ENCODE measurements around the gene RAC3.
A peak's percentile ranks its signal among the peaks of the same experiment; 100 is the strongest.

The RAC3 gene

GRCh38 chr17:81986606-81987005, 44.9 kb upstream of the RAC3 start:
- Histone ChIP-seq H2BK120ac (ENCODE audit: insufficient read depth, low read length, poor library complexity) (no peak overlapping the region), H3K9ac (ENCODE audit: low read length) (no peak overlapping the region), H2BK5ac (ENCODE audit: low read depth, low read length, poor library complexity) (no peak overlapping the region), H2AFZ (ENCODE audit: insufficient read depth, low read length, poor library complexity) (no peak overlapping the region), H2AK5ac (ENCODE audit: low read length) (peak overlapping the region; percentile 39), H3K9me3 (ENCODE audit: insufficient read depth, low read depth, low read length) (peaks cover 16% of the 10 kb centered on the region), H4K91ac (ENCODE audit: low read depth, low read length) (no peak overlapping the region), H3K4me1 (ENCODE audit: control insufficient read depth in 1 of 2, insufficient read depth in 2 of 2, low read length in 2 of 2) (peaks cover 16 to 18% of the 10 kb centered on the region in 2 experiments), H3K36me3 (ENCODE audit: control insufficient read depth in 1 of 2, insufficient read depth in 2 of 2, low read length in 2 of 2) (peaks cover 27 to 35% of the 10 kb centered on the region in 2 experiments), H3K27ac (ENCODE audit: low read depth, low read length) (no peak overlapping the region), H3K4ac (ENCODE audit: low read depth, low read length) (no peak overlapping the region), H2BK12ac (ENCODE audit: low read length) (peak overlapping the region; percentile 23), H4K12ac (ENCODE audit: low read depth, low read length) (no peak overlapping the region), H3K27me3 (ENCODE audit: insufficient read depth, low read length) (no peaks in the 10 kb centered on the region), H3K79me2 (ENCODE audit: control insufficient read depth, insufficient read depth, low read length, poor library complexity) (peaks cover 3% of the 10 kb centered on the region), H3K14ac (ENCODE audit: low read length) (no peak overlapping the region), H3K18ac (ENCODE audit: low read length) (no peak overlapping the region), H3K4me3 (ENCODE audit: low read depth, low read length) (no peak overlapping the region), H3K79me1 (ENCODE audit: low read length) (peaks cover 6% of the 10 kb centered on the region), H3K4me2 (ENCODE audit: low read length) (no peak overlapping the region), H4K8ac (ENCODE audit: low read depth, low read length) (no peak overlapping the region), H3K23ac (ENCODE audit: low read length) (no peak overlapping the region)
- DNase-seq: no peak
- no CpG with 5 or more reads among the region's 26 CpGs for WGBS (ENCODE audit: extremely low coverage, insufficient coverage, insufficient read length)

- H4K8ac ChIP-seq (ENCODE audit: low read depth, low read length): no peak overlapping the region
- H2BK12ac ChIP-seq (ENCODE audit: low read length): no peak overlapping the region
- no CpG with 5 or more reads among the region's 26 CpGs for whole genome bisulfite sequencing (ENCODE audit: extremely low coverage, insufficient coverage, insufficient read length)
- no peak overlapping the region for H2BK5ac ChIP-seq (ENCODE audit: low read depth, low read length, poor library complexity)
- H2AK5ac ChIP-seq (ENCODE audit: low read length): no peak overlapping the region
- H3K27ac ChIP-seq (ENCODE audit: low read depth, low read length): no peak overlapping the region
- H3K4me2 ChIP-seq (ENCODE audit: low read length): no peak overlapping the region
- peak; percentile 81 to 82 for DNase-seq
- H3K9me3 ChIP-seq (ENCODE audit: insufficient read depth, low read depth, low read length): peaks cover 16% of the 10 kb centered on the region
- H3K14ac ChIP-seq (ENCODE audit: low read length): no peak overlapping the region
- no peak overlapping the region for H2BK120ac ChIP-seq (ENCODE audit: insufficient read depth, low read length, poor library complexity)
- H3K4me3 ChIP-seq (ENCODE audit: low read depth, low read length): no peak overlapping the region
- peaks cover 18 to 20% of the 10 kb centered on the region in 2 experiments for H3K4me1 ChIP-seq (ENCODE audit: control insufficient read depth in 1 of 2, insufficient read depth in 2 of 2, low read length in 2 of 2)
- H2AFZ ChIP-seq (ENCODE audit: insufficient read depth, low read length, poor library complexity): no peak overlapping the region
- no peak overlapping the region for H3K4ac ChIP-seq (ENCODE audit: low read depth, low read length)
- H3K36me3 ChIP-seq (ENCODE audit: control insufficient read depth in 1 of 2, insufficient read depth in 2 of 2, low read length in 2 of 2): peaks cover 27 to 35% of the 10 kb centered on the region in 2 experiments
- no peak overlapping the region for H4K91ac ChIP-seq (ENCODE audit: low read depth, low read length)
- no peak overlapping the region for H3K23ac ChIP-seq (ENCODE audit: low read length)
- H3K27me3 ChIP-seq (ENCODE audit: insufficient read depth, low read length): no peaks in the 10 kb centered on the region
- peaks cover 6% of the 10 kb centered on the region for H3K79me1 ChIP-seq (ENCODE audit: low read length)
- no peak overlapping the region for H4K12ac ChIP-seq (ENCODE audit: low read depth, low read length)
- peaks cover 3% of the 10 kb centered on the region for H3K79me2 ChIP-seq (ENCODE audit: control insufficient read depth, insufficient read depth, low read length, poor library complexity)
- no peak overlapping the region for H3K18ac ChIP-seq (ENCODE audit: low read length)
- no peak overlapping the region for H3K9ac ChIP-seq (ENCODE audit: low read length)
These were observed 44.2 kb upstream of the RAC3 start for GRCh38 chr17:81987161-81987770.

- H2BK120ac ChIP-seq (ENCODE audit: insufficient read depth, low read length, poor library complexity): peak overlapping the region; percentile 19
- H3K27ac ChIP-seq (ENCODE audit: low read depth, low read length): peak overlapping the region; percentile 37
- no peak for DNase-seq
- no peak overlapping the region for H2AFZ ChIP-seq (ENCODE audit: insufficient read depth, low read length, poor library complexity)
- peaks cover 13 to 18% of the 10 kb centered on the region in 2 experiments for H3K36me3 ChIP-seq (ENCODE audit: control insufficient read depth in 1 of 2, insufficient read depth in 2 of 2, low read length in 2 of 2)
- H4K8ac ChIP-seq (ENCODE audit: low read depth, low read length): peak overlapping the region; percentile 36
- H3K4me2 ChIP-seq (ENCODE audit: low read length): no peak overlapping the region
- H2AK5ac ChIP-seq (ENCODE audit: low read length): peak overlapping the region; percentile 64
- H3K4me3 ChIP-seq (ENCODE audit: low read depth, low read length): no peak overlapping the region
- peak overlapping the region; percentile 48 for H3K14ac ChIP-seq (ENCODE audit: low read length)
- H3K27me3 ChIP-seq (ENCODE audit: insufficient read depth, low read length): no peaks in the 10 kb centered on the region
- H3K23ac ChIP-seq (ENCODE audit: low read length): no peak overlapping the region
- peaks cover 9% of the 10 kb centered on the region for H3K79me1 ChIP-seq (ENCODE audit: low read length)
- peak overlapping the region; percentile 65 for H4K91ac ChIP-seq (ENCODE audit: low read depth, low read length)
- peak overlapping the region; percentile 55 for H3K18ac ChIP-seq (ENCODE audit: low read length)
- H3K4ac ChIP-seq (ENCODE audit: low read depth, low read length): peak overlapping the region; percentile 24
- no peak overlapping the region for H4K12ac ChIP-seq (ENCODE audit: low read depth, low read length)
- H2BK5ac ChIP-seq (ENCODE audit: low read depth, low read length, poor library complexity): no peak overlapping the region
- no peak overlapping the region for H3K9ac ChIP-seq (ENCODE audit: low read length)
- no CpG with 5 or more reads among the region's 25 CpGs for WGBS (ENCODE audit: extremely low coverage, insufficient coverage, insufficient read length)
- no peaks in the 10 kb centered on the region for H3K79me2 ChIP-seq (ENCODE audit: control insufficient read depth, insufficient read depth, low read length, poor library complexity)
- peak overlapping the region; percentile 63 for H2BK12ac ChIP-seq (ENCODE audit: low read length)
- peaks cover 12% of the 10 kb centered on the region for H3K9me3 ChIP-seq (ENCODE audit: insufficient read depth, low read depth, low read length)
- peaks cover 18 to 19% of the 10 kb centered on the region in 2 experiments for H3K4me1 ChIP-seq (ENCODE audit: control insufficient read depth in 1 of 2, insufficient read depth in 2 of 2, low read length in 2 of 2)
These were observed 40.4 kb upstream of the RAC3 start for GRCh38 chr17:81990836-81991683.

GRCh38 chr17:81991684-81992305, 39.7 kb upstream of the RAC3 start:
- peaks cover 9% of the 10 kb centered on the region for H3K9me3 ChIP-seq (ENCODE audit: insufficient read depth, low read depth, low read length)
- no peak overlapping the region for H2AFZ ChIP-seq (ENCODE audit: insufficient read depth, low read length, poor library complexity)
- peak overlapping the region; percentile 16 for H3K14ac ChIP-seq (ENCODE audit: low read length)
- no peak overlapping the region for H3K4me3 ChIP-seq (ENCODE audit: low read depth, low read length)
- H3K4me1 ChIP-seq (ENCODE audit: control insufficient read depth in 1 of 2, insufficient read depth in 2 of 2, low read length in 2 of 2): peaks cover 18 to 19% of the 10 kb centered on the region in 2 experiments
- H3K18ac ChIP-seq (ENCODE audit: low read length): peak overlapping the region; percentile 31
- H2BK12ac ChIP-seq (ENCODE audit: low read length): no peak overlapping the region
- no peak overlapping the region for H3K4ac ChIP-seq (ENCODE audit: low read depth, low read length)
- H4K12ac ChIP-seq (ENCODE audit: low read depth, low read length): no peak overlapping the region
- H2AK5ac ChIP-seq (ENCODE audit: low read length): peak overlapping the region; percentile 32
- H3K36me3 ChIP-seq (ENCODE audit: control insufficient read depth in 1 of 2, insufficient read depth in 2 of 2, low read length in 2 of 2): peaks cover 10 to 14% of the 10 kb centered on the region in 2 experiments
- H3K23ac ChIP-seq (ENCODE audit: low read length): no peak overlapping the region
- H2BK120ac ChIP-seq (ENCODE audit: insufficient read depth, low read length, poor library complexity): peak overlapping the region; percentile 19
- no peak overlapping the region for H3K4me2 ChIP-seq (ENCODE audit: low read length)
- H4K91ac ChIP-seq (ENCODE audit: low read depth, low read length): peak overlapping the region; percentile 65
- no peaks in the 10 kb centered on the region for H3K27me3 ChIP-seq (ENCODE audit: insufficient read depth, low read length)
- H4K8ac ChIP-seq (ENCODE audit: low read depth, low read length): no peak overlapping the region
- peak; percentile 92 to 98 for DNase-seq
- no CpG with 5 or more reads among the region's 31 CpGs for whole genome bisulfite sequencing (ENCODE audit: extremely low coverage, insufficient coverage, insufficient read length)
- peak overlapping the region; percentile 37 for H3K27ac ChIP-seq (ENCODE audit: low read depth, low read length)
- no peaks in the 10 kb centered on the region for H3K79me2 ChIP-seq (ENCODE audit: control insufficient read depth, insufficient read depth, low read length, poor library complexity)
- H2BK5ac ChIP-seq (ENCODE audit: low read depth, low read length, poor library complexity): peak overlapping the region; percentile 4
- H3K9ac ChIP-seq (ENCODE audit: low read length): no peak overlapping the region
- peaks cover 9% of the 10 kb centered on the region for H3K79me1 ChIP-seq (ENCODE audit: low read length)
